Neural progenitor cell (in vitro differentiated cells): ENCODE results near the gene XPNPEP2. TPM values are rescaled to one million over a fixed set of nuclear protein-coding genes. Genes with fewer than 3 reads are reported as not detected.

Experiments
- DNase-seq: peaks from one replicate; pipeline ENCODE4 v3.0.0-alpha.2; 2016; ENCODE audit warnings: low spot score
- H2AFZ ChIP-seq: fragments of 200-600 bp; sonication (generic); replicated peaks from 2 replicates; pipeline ENCODE4 v1.6.1; 2016; ENCODE audit warnings: antibody characterized with exemption
- H3F3A ChIP-seq: fragments of 200-600 bp; sonication (generic); 2 replicates; pipeline ENCODE4 v1.6.1; 2016; ENCODE audit warnings: antibody characterized with exemption, low read depth
- H3K27ac ChIP-seq: fragments of 200-600 bp; sonication (generic); 2 replicates; pipeline ENCODE4 v1.5.1; 2016; ENCODE audit warnings: mild to moderate bottlenecking
- H3K27me3 ChIP-seq: fragments of 200-600 bp; sonication (generic); 2 replicates; pipeline ENCODE4 v1.6.1; 2016; ENCODE audit warnings: mild to moderate bottlenecking, moderate library complexity
- H3K36me3 ChIP-seq: fragments of 200-600 bp; sonication (generic); 2 replicates; pipeline ENCODE4 v1.5.1; 2016
- H3K4me1 ChIP-seq: fragments of 200-600 bp; sonication (generic); 2 replicates; pipeline ENCODE4 v1.6.1; 2016; ENCODE audit warnings: mixed run types
- H3K4me2 ChIP-seq: fragments of 200-600 bp; sonication (generic); 2 replicates; pipeline ENCODE4 v1.6.1; 2016
- H3K4me3 ChIP-seq: fragments of 200-600 bp; sonication (generic); 2 replicates; pipeline ENCODE4 v1.5.1; 2016
- H3K79me2 ChIP-seq: fragments of 200-600 bp; sonication (generic); 2 replicates; pipeline ENCODE4 v1.6.1; 2016; ENCODE audit warnings: low read depth
- H3K9ac ChIP-seq: fragments of 200-600 bp; sonication (generic); 2 replicates; pipeline ENCODE4 v1.6.1; 2016
- H3K9me3 ChIP-seq: fragments of 200-600 bp; sonication (generic); 2 replicates; pipeline ENCODE4 v1.5.1; 2016; ENCODE audit warnings: low read depth
- H4K20me1 ChIP-seq: fragments of 200-600 bp; sonication (generic); 2 replicates; pipeline ENCODE4 v1.6.1; 2016; ENCODE audit warnings: low read depth
- H3K27ac Mint-ChIP-seq: 3 replicates; pipeline ENCODE4 v1.8.0; 2021; ENCODE audit warnings: mixed read lengths
- H3K27me3 Mint-ChIP-seq: 2 replicates; pipeline ENCODE4 v1.8.0; 2022; ENCODE audit warnings: low read depth, mild to moderate bottlenecking, inconsistent platforms, moderate library complexity, mixed read lengths; ENCODE audit not compliant: insufficient read depth
- H3K36me3 Mint-ChIP-seq: 3 replicates; pipeline ENCODE4 v1.8.0; 2021; ENCODE audit warnings: mixed read lengths
- H3K4me1 Mint-ChIP-seq: 3 replicates; pipeline ENCODE4 v1.8.0; 2021; ENCODE audit warnings: mixed read lengths
- H3K4me3 Mint-ChIP-seq: 3 replicates; pipeline ENCODE4 v1.8.0; 2021; ENCODE audit warnings: mild to moderate bottlenecking, moderate library complexity, mixed read lengths
- H3K9me3 Mint-ChIP-seq: 3 replicates; pipeline ENCODE4 v1.8.0; 2020; ENCODE audit warnings: mixed read lengths
- CTCF ChIP-seq: fragments of 200-600 bp; sonication (generic); IDR thresholded peaks from 2 replicates; pipeline ENCODE4 v1.5.1; 2017; ENCODE audit warnings: antibody characterized with exemption, mild to moderate bottlenecking
- EZH2 ChIP-seq: fragments of 200-600 bp; sonication (generic); IDR thresholded peaks from 2 replicates; pipeline ENCODE4 v1.6.1; 2017; ENCODE audit warnings: antibody characterized with exemption, mild to moderate bottlenecking, moderate library complexity
- EZH2phosphoT487 ChIP-seq: fragments of 200-600 bp; sonication (generic); IDR thresholded peaks from 2 replicates; pipeline ENCODE4 v1.6.1; 2017; ENCODE audit warnings: antibody characterized with exemption
- total RNA-seq: library from RNA; depleted of rRNA; stranded (reverse); fragments of >200 nt; gene quantifications from 2 replicates; pipeline ENCODE4 v1.2.3, GENCODE V29; 2015; ENCODE audit warnings: low replicate concordance

The XPNPEP2 gene
- total RNA-seq, 1 donor from 2014 or later: 1.7 TPM

DNA sequence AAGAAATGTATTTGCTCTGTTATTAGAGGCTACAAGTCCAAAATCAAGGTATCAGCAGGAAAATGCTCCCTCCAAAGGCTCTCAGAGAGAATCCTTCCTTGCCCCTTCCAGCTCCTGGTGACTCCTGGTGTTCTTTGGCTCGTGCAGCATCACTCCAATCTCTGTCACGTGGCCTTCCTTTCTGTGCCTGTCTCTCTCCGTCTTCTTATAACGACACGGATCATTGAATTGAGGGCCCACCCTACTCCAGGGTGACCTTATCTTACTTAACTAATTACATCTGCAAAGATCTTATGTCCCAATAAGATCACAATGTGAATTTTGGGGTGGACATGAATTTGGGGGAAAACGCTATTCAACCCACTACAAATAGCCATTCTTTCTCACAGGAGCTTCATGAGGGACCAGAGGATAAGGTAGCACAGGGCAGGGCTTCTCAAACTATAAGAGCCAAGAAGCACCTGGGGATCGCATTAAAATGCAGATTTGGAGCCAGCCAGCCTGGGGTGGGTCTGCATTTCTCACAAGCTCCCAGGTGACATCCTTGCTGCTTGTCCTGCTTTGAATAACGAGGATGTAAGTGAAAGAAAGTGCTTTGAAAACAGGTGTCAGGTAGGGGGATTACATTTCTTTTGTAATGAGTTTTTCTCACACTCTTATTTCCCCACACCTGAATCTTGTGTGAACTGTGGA, 42.2 kb upstream of the XPNPEP2 start:
- Mint-ChIP-seq H3K4me3 (no peak overlapping the region), H3K36me3 (no peaks in the 10 kb centered on the region), H3K4me1 (no peaks in the 10 kb centered on the region), H3K27ac (no peak overlapping the region), H3K27me3 (peaks cover 7% of the 10 kb centered on the region), H3K9me3 (no peaks in the 10 kb centered on the region)
- Histone ChIP-seq H3K4me3 (no peak overlapping the region), H3K27ac (no peak overlapping the region), H3K9me3 (no peaks in the 10 kb centered on the region), H3F3A (no peaks in the 10 kb centered on the region), H3K79me2 (no peaks in the 10 kb centered on the region), H3K27me3 (no peaks in the 10 kb centered on the region), H2AFZ (no peak overlapping the region), H3K36me3 (no peaks in the 10 kb centered on the region), H3K4me1 (no peaks in the 10 kb centered on the region), H3K9ac (no peak overlapping the region), H3K4me2 (no peak overlapping the region), H4K20me1 (no peaks in the 10 kb centered on the region)
- TF ChIP-seq EZH2: no peak
- no peak for TF ChIP-seq CTCF
- no peak for DNase-seq

DNA sequence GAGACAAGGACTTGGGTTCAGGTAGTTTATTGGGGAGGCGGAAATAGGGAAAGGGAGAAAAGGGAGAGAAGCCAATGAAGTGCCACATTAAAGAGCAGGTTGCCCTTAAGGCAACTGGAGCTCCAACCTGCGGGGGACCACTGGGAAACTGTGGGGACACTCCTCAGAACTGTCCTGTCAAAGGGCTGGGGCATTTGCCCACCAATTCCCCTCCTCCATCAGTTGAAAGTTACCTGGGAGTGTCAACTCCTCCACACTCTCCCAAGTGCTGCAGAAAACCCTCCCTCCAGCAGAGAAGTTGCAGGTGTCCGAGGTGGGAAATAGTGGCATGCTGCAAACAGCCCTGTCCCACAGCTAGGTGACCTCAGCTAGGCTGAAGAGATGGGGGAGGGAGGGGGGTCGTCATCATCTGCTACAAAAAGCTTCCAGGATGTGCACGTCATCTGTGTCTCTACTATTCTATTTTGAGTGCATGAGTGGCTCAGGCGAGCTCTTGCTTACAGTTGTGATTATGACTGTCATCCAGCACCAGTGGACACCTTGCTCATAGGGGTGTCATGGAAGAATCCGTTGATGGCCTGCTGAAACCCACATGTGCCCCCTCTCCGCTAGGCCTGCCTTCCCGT, 41.5 kb upstream of the XPNPEP2 start:
- Mint-ChIP-seq H3K9me3 (no peaks in the 10 kb centered on the region), H3K4me1 (no peaks in the 10 kb centered on the region), H3K4me3 (no peak overlapping the region), H3K27ac (no peak overlapping the region), H3K36me3 (no peaks in the 10 kb centered on the region), H3K27me3 (peaks cover 7% of the 10 kb centered on the region)
- no peaks in the 10 kb centered on the region for H3K27me3 ChIP-seq
- H3K4me1 ChIP-seq: no peaks in the 10 kb centered on the region
- H3K27ac ChIP-seq: no peak overlapping the region
- no peaks in the 10 kb centered on the region for H3F3A ChIP-seq
- TF ChIP-seq CTCF (no peak), EZH2 (no peak), EZH2phosphoT487 (no peak)
- DNase-seq: no peak
- H3K9ac ChIP-seq: no peak overlapping the region
- no peak overlapping the region for H3K4me2 ChIP-seq
- no peaks in the 10 kb centered on the region for H3K9me3 ChIP-seq
- no peak overlapping the region for H3K4me3 ChIP-seq
- H2AFZ ChIP-seq: no peak overlapping the region
- H4K20me1 ChIP-seq: no peaks in the 10 kb centered on the region
- no peaks in the 10 kb centered on the region for H3K36me3 ChIP-seq
- H3K79me2 ChIP-seq: no peaks in the 10 kb centered on the region

GRCh38 chrX:129698150-129698549, 40.6 kb upstream of the XPNPEP2 start:
- no peaks in the 10 kb centered on the region for H3K36me3 Mint-ChIP-seq
- no peaks in the 10 kb centered on the region for H3K79me2 ChIP-seq

More at GRCh38 chrX:129698150-129698549, 40.6 kb upstream of the XPNPEP2 start:
- H3K4me3 Mint-ChIP-seq: no peak overlapping the region
- no peaks in the 10 kb centered on the region for H3K4me1 Mint-ChIP-seq
- H3K27me3 Mint-ChIP-seq: peaks cover 8% of the 10 kb centered on the region
- DNase-seq: no peak
- H3K27ac Mint-ChIP-seq: no peak overlapping the region
- Histone ChIP-seq H3K27ac (no peak overlapping the region), H2AFZ (no peak overlapping the region), H3K4me2 (no peak overlapping the region), H3K27me3 (no peaks in the 10 kb centered on the region), H3K4me1 (no peaks in the 10 kb centered on the region), H3K4me3 (no peak overlapping the region), H3K9ac (no peak overlapping the region), H3K9me3 (no peaks in the 10 kb centered on the region), H3F3A (no peaks in the 10 kb centered on the region), H3K36me3 (no peaks in the 10 kb centered on the region), H4K20me1 (no peaks in the 10 kb centered on the region)
- TF ChIP-seq EZH2: no peak
- TF ChIP-seq CTCF: no peak
- TF ChIP-seq EZH2phosphoT487: no peak
- H3K9me3 Mint-ChIP-seq: no peaks in the 10 kb centered on the region
